ENCODE data around the gene RBKS. TPM values are rescaled to one million over a fixed set of nuclear protein-coding genes. Genes with fewer than 3 reads are reported as not detected.

The RBKS gene
- total and polyA plus RNA-seq, 5 donors from 2014 or later: 3.7 to 25.3 (median 4.0) TPM

DNA sequence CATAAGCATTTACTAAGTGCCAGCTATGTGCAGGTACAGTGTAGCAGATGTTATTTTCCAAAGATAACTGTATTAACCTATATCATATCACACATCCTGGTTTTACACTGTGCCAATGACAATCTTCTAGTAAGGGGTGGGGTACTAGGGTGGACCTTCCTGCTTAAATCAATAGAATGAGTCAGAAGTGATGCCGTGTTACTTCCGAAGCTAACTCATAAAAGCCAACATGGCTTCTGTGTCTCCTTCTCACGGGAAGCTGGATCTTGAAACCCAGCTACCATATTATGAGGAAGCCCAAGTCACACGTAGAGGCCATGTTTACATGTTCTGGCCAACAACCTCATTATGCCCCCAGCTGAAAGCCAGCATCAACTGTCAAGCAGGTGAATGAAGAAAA, 59.5 kb downstream of the RBKS start:
- H3K36me3 Mint-ChIP-seq: peaks cover 27% of the 10 kb centered on the region
- no peak overlapping the region for H3K27ac Mint-ChIP-seq

DNA sequence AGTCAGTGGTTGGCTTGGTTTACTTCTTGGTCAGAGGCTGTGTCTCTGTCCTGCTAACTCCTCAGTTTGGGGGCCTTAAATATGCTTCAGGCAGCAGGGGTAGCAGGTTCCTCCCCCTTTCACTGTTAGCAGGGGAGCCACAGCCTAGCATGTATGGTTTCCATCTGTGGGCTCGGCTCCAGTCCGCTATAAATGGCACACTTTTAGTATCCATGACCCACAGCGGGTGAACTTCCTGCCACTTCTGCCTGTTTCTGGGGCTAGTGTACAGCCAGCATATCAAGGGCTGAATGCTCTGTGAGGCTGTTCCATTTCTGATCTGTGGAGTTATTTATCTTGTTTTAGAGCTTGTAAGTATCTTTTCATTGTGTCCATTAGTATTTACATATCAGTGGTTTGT, 60.4 kb downstream of the RBKS start:
- Mint-ChIP-seq H3K4me1 (no peaks in the 10 kb centered on the region), H3K4me3 (no peak overlapping the region), H3K36me3 (peaks cover 27% of the 10 kb centered on the region), H3K27me3 (peaks cover 4% of the 10 kb centered on the region), H3K9me3 (peaks cover 0 to 3% (median 0%) of the 10 kb centered on the region in 7 donors), H3K27ac (no peak overlapping the region)
- Histone ChIP-seq H3K27me3 (ENCODE audit: control insufficient read depth, insufficient read depth, low read length) (no peaks in the 10 kb centered on the region), H3K27ac (ENCODE audit: insufficient read depth, low read length, poor library complexity, severe bottlenecking) (no peak overlapping the region), H3K36me3 (ENCODE audit: control insufficient read depth, insufficient read depth, low read length) (no peaks in the 10 kb centered on the region), H3K9me3 (ENCODE audit: control insufficient read depth in 2 of 2, low read length in 2 of 2) (peaks cover 0 to under 1% of the 10 kb centered on the region in 2 experiments), H3K4me1 (ENCODE audit: control insufficient read depth, insufficient read depth, low read length, poor library complexity, severe bottlenecking) (no peaks in the 10 kb centered on the region), H3K4me3 (ENCODE audit: low read depth, low read length) (no peak overlapping the region)
- ATAC-seq (ENCODE audit: low read depth in 2 of 2) (no peak), DNase-seq (no peak)

More for the DNA sequence above, 59.5 kb downstream of the RBKS start:
- no peak overlapping the region for H3K4me3 ChIP-seq (ENCODE audit: low read depth, low read length)
- Mint-ChIP-seq H3K27me3 (peaks cover 4% of the 10 kb centered on the region), H3K4me3 (no peak overlapping the region), H3K9me3 (peaks cover 0 to 2% (median 0%) of the 10 kb centered on the region in 7 donors), H3K4me1 (no peaks in the 10 kb centered on the region)
- H3K27ac ChIP-seq (ENCODE audit: insufficient read depth, low read length, poor library complexity, severe bottlenecking): no peak overlapping the region
- no peaks in the 10 kb centered on the region for H3K36me3 ChIP-seq (ENCODE audit: control insufficient read depth, insufficient read depth, low read length)
- no peaks in the 10 kb centered on the region for H3K9me3 ChIP-seq (ENCODE audit: control insufficient read depth in 2 of 2, low read length in 2 of 2)
- ATAC-seq (ENCODE audit: low read depth in 2 of 2): no peak
- H3K27me3 ChIP-seq (ENCODE audit: control insufficient read depth, insufficient read depth, low read length): no peaks in the 10 kb centered on the region
- H3K4me1 ChIP-seq (ENCODE audit: control insufficient read depth, insufficient read depth, low read length, poor library complexity, severe bottlenecking): no peaks in the 10 kb centered on the region
- DNase-seq: no peak

DNA sequence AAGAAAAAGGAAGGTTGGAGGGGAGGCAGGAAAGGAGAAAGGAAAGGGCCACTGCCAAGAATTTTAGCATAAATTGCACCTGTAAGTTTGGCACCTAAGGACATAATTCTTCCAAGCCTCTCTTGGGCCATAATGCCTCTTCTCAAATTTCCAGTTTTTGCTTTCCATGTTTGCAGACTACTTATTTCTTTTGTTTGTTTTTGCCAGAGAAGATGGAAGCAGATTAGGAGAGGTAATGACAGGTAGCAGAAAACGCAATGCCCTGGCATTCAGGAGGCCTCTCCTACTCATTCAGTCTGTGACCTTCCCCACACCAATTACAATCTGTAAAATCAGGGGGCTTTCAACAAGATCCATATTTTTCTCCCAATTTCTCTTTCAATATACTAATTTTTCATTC, 61.9 kb downstream of the RBKS start:
- Mint-ChIP-seq H3K4me3 (no peak overlapping the region), H3K9me3 (peaks cover 0 to 6% (median 3%) of the 10 kb centered on the region in 7 donors), H3K4me1 (no peaks in the 10 kb centered on the region), H3K27me3 (peaks cover 4% of the 10 kb centered on the region), H3K36me3 (peaks cover 37% of the 10 kb centered on the region), H3K27ac (no peak overlapping the region)
- ATAC-seq (ENCODE audit: low read depth in 2 of 2): no peak
- H3K4me3 ChIP-seq (ENCODE audit: low read depth, low read length): no peak overlapping the region
- peaks cover 3 to 7% of the 10 kb centered on the region in 2 experiments for H3K9me3 ChIP-seq (ENCODE audit: control insufficient read depth in 2 of 2, low read length in 2 of 2)
- DNase-seq: no peak
- H3K36me3 ChIP-seq (ENCODE audit: control insufficient read depth, insufficient read depth, low read length): no peaks in the 10 kb centered on the region
- H3K4me1 ChIP-seq (ENCODE audit: control insufficient read depth, insufficient read depth, low read length, poor library complexity, severe bottlenecking): no peaks in the 10 kb centered on the region
- no peaks in the 10 kb centered on the region for H3K27me3 ChIP-seq (ENCODE audit: control insufficient read depth, insufficient read depth, low read length)
- no peak overlapping the region for H3K27ac ChIP-seq (ENCODE audit: insufficient read depth, low read length, poor library complexity, severe bottlenecking)

DNA sequence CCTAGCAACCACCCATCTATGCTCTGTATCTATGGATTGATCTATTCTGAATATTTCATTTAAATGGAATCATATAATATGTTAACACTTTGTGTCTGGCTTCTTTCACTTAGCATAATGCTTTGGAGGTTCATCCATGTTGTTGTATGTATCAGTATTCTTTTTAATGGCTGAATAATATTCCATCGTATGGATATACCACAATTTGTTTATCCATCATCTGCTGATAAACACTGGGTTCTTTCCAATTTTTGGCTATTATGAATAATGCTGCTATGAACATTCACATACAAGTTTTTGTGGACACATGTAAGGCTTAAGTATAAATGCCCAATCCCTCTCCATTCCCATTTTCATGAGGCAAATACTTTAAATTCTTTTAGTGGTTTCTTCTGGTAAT, 65.8 kb downstream of the RBKS start:
- Histone ChIP-seq H3K9me3 (ENCODE audit: control insufficient read depth in 2 of 2, low read length in 2 of 2) (peaks cover 3 to 7% of the 10 kb centered on the region in 2 experiments), H3K4me3 (ENCODE audit: low read depth, low read length) (no peak overlapping the region), H3K27ac (ENCODE audit: insufficient read depth, low read length, poor library complexity, severe bottlenecking) (no peak overlapping the region), H3K36me3 (ENCODE audit: control insufficient read depth, insufficient read depth, low read length) (no peaks in the 10 kb centered on the region), H3K4me1 (ENCODE audit: control insufficient read depth, insufficient read depth, low read length, poor library complexity, severe bottlenecking) (no peaks in the 10 kb centered on the region), H3K27me3 (ENCODE audit: control insufficient read depth, insufficient read depth, low read length) (no peaks in the 10 kb centered on the region)
- Mint-ChIP-seq H3K9me3 (peaks cover 0 to 6% (median 2%) of the 10 kb centered on the region in 7 donors), H3K4me1 (no peaks in the 10 kb centered on the region), H3K27ac (no peak overlapping the region), H3K27me3 (no peaks in the 10 kb centered on the region), H3K4me3 (no peak overlapping the region), H3K36me3 (peaks cover 16% of the 10 kb centered on the region)
- DNase-seq (no peak), ATAC-seq (ENCODE audit: low read depth in 2 of 2) (no peak)

DNA sequence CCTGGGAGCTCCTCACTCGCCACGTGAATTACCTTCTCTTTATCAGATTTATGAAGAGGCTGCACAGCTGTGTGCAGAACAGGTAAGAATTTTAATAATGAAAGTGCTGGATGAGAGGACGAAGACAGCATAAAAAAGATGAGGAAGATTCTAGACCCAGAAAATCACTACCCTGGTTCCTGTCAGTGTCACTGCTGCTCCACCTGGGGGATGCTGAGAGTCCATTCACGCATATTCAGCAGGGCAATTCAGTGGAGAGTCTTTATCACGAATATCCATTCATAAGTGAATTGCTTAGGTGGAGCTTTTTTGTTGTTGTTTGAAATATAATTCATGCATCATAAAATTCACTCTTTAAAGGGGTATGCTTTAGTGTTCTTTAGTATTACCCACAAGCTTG, 66.6 kb downstream of the RBKS start:
- H3K27me3 ChIP-seq (ENCODE audit: control insufficient read depth, insufficient read depth, low read length): no peaks in the 10 kb centered on the region
- no peak for ATAC-seq (ENCODE audit: low read depth in 2 of 2)
- Mint-ChIP-seq H3K36me3 (peaks cover 16% of the 10 kb centered on the region), H3K4me3 (no peak overlapping the region), H3K27ac (no peak overlapping the region), H3K9me3 (peaks cover 0 to 6% (median 2%) of the 10 kb centered on the region in 7 donors), H3K27me3 (no peaks in the 10 kb centered on the region), H3K4me1 (no peaks in the 10 kb centered on the region)
- H3K36me3 ChIP-seq (ENCODE audit: control insufficient read depth, insufficient read depth, low read length): no peaks in the 10 kb centered on the region
- H3K27ac ChIP-seq (ENCODE audit: insufficient read depth, low read length, poor library complexity, severe bottlenecking): no peak overlapping the region
- DNase-seq: no peak
- no peaks in the 10 kb centered on the region for H3K4me1 ChIP-seq (ENCODE audit: control insufficient read depth, insufficient read depth, low read length, poor library complexity, severe bottlenecking)
- H3K4me3 ChIP-seq (ENCODE audit: low read depth, low read length): no peak overlapping the region
- peaks cover 3 to 7% of the 10 kb centered on the region in 2 experiments for H3K9me3 ChIP-seq (ENCODE audit: control insufficient read depth in 2 of 2, low read length in 2 of 2)

DNA sequence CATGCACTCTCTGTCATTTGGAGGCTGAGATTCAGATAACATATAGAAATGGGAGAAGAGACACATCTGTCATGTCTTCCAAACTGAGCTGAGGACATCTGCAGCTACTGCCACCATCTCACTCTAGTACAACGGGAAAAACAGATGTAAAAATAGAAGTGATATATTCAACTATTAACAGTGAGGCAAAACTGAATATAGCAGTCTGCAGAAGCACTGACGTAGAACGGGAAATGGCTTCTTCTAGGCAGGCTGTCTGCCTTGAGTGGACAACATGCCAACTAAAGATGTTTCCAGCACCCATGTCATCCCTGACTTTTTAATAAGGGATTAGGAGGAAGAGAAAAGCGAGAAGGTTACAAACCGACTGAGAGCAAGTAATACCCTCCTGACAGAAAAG, 67.1 kb downstream of the RBKS start:
- Histone ChIP-seq H3K27me3 (ENCODE audit: control insufficient read depth, insufficient read depth, low read length) (no peaks in the 10 kb centered on the region), H3K9me3 (ENCODE audit: control insufficient read depth in 2 of 2, low read length in 2 of 2) (peaks cover 3 to 7% of the 10 kb centered on the region in 2 experiments), H3K4me1 (ENCODE audit: control insufficient read depth, insufficient read depth, low read length, poor library complexity, severe bottlenecking) (no peaks in the 10 kb centered on the region), H3K27ac (ENCODE audit: insufficient read depth, low read length, poor library complexity, severe bottlenecking) (no peak overlapping the region), H3K36me3 (ENCODE audit: control insufficient read depth, insufficient read depth, low read length) (no peaks in the 10 kb centered on the region), H3K4me3 (ENCODE audit: low read depth, low read length) (no peak overlapping the region)
- Mint-ChIP-seq H3K4me1 (no peaks in the 10 kb centered on the region), H3K36me3 (peaks cover 18% of the 10 kb centered on the region), H3K4me3 (peak overlapping the region in 1 of 4 donors; percentile 18), H3K27ac (no peak overlapping the region), H3K9me3 (peaks cover 0 to 6% (median 2%) of the 10 kb centered on the region in 7 donors), H3K27me3 (no peaks in the 10 kb centered on the region)
- no peak for ATAC-seq (ENCODE audit: low read depth in 2 of 2)
- no peak for DNase-seq

DNA sequence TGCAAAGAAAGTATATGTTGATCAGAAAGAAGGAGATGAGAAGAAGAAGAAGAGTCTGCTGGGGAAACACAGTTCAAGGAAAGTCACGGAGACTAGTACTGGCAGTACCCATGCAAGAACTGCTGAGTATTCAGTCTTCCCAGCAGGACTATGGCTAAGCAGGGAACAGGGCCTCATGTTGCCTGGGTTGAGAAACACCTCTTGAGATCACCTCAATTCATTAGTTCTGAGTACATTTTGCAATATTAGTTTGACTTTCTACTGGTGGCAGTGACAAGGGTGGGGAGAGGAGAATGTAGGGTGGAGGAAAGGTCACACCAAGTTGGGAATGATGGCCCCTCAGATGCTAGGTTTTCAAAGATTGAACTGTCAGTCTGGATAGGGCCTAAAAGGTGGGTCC, 68.1 kb downstream of the RBKS start:
- Mint-ChIP-seq H3K9me3 (peaks cover 0 to 6% (median 2%) of the 10 kb centered on the region in 7 donors), H3K27ac (no peak overlapping the region), H3K27me3 (no peaks in the 10 kb centered on the region), H3K4me1 (no peaks in the 10 kb centered on the region), H3K4me3 (no peak overlapping the region), H3K36me3 (peaks cover 19% of the 10 kb centered on the region)
- ATAC-seq (ENCODE audit: low read depth in 2 of 2): no peak
- Histone ChIP-seq H3K9me3 (ENCODE audit: control insufficient read depth in 2 of 2, low read length in 2 of 2) (peaks cover 3 to 7% of the 10 kb centered on the region in 2 experiments), H3K4me3 (ENCODE audit: low read depth, low read length) (no peak overlapping the region), H3K4me1 (ENCODE audit: control insufficient read depth, insufficient read depth, low read length, poor library complexity, severe bottlenecking) (no peaks in the 10 kb centered on the region), H3K27ac (ENCODE audit: insufficient read depth, low read length, poor library complexity, severe bottlenecking) (no peak overlapping the region), H3K36me3 (ENCODE audit: control insufficient read depth, insufficient read depth, low read length) (no peaks in the 10 kb centered on the region), H3K27me3 (ENCODE audit: control insufficient read depth, insufficient read depth, low read length) (no peaks in the 10 kb centered on the region)
- no peak for DNase-seq

DNA sequence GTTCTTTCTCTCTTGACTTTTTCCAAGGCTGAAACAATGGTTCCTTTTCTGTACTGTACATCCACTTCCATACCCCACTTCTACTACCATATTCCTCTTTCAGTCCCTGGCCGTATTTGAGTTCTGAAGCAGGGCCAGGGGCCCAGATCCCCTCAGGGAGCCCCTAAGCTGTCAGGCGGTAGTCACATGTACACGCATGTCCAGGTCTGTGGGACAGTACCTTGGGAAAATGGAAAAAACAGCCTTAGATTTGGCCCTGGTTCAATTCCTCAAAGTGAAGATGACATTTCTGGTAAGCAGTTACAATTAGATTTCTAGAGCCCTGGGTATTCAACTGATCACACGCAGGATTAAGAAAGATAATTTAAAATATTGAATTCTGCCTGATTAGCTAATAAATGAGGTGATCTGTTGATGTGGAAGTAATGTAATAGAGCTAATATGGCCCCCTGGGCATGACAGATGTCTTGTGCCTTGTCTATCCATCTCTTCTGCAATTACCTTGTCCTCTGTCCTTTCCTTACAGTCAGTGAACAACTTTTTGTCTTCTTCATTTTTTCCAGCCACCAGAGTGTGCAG, 74.2 kb downstream of the RBKS start:
- H3K27ac ChIP-seq (ENCODE audit: insufficient read depth, low read length, poor library complexity, severe bottlenecking): no peak overlapping the region
- no peak for ATAC-seq (ENCODE audit: low read depth in 2 of 2)
- peaks cover 4% of the 10 kb centered on the region for H3K36me3 Mint-ChIP-seq

More for the DNA sequence above, 74.2 kb downstream of the RBKS start:
- Mint-ChIP-seq H3K27ac (no peak overlapping the region), H3K4me1 (peaks cover 0 to 4% (median 0%) of the 10 kb centered on the region in 4 donors), H3K9me3 (no peaks in the 10 kb centered on the region), H3K4me3 (no peak overlapping the region), H3K27me3 (no peaks in the 10 kb centered on the region)
- no peaks in the 10 kb centered on the region for H3K4me1 ChIP-seq (ENCODE audit: control insufficient read depth, insufficient read depth, low read length, poor library complexity, severe bottlenecking)
- H3K27me3 ChIP-seq (ENCODE audit: control insufficient read depth, insufficient read depth, low read length): no peaks in the 10 kb centered on the region
- H3K9me3 ChIP-seq (ENCODE audit: control insufficient read depth in 2 of 2, low read length in 2 of 2): no peaks in the 10 kb centered on the region
- H3K36me3 ChIP-seq (ENCODE audit: control insufficient read depth, insufficient read depth, low read length): no peaks in the 10 kb centered on the region
- H3K4me3 ChIP-seq (ENCODE audit: low read depth, low read length): no peak overlapping the region
- no peak for DNase-seq

All from CD4-positive, CD25-positive, alpha-beta regulatory T cell (primary cell).